Osteoblast (primary cell): ENCODE data around the gene NOSIP. TPM values are rescaled to one million over a fixed set of nuclear protein-coding genes. Genes with fewer than 3 reads are reported as not detected.

Source experiments
- DNase-seq: peaks from one replicate; pipeline ENCODE4 v3.0.0; 2011; ENCODE audit warnings: low spot score, mixed read lengths; ENCODE audit not compliant: insufficient read length; ENCODE audit errors: missing footprints
- H2AFZ ChIP-seq: 2 replicates; pipeline ENCODE4 v1.6.0; 2011; ENCODE audit warnings: mild to moderate bottlenecking, low read length
- H3K27ac ChIP-seq: 2 replicates; pipeline ENCODE4 v1.5.1; 2011; ENCODE audit warnings: mild to moderate bottlenecking, low read depth, low read length, moderate library complexity
- H3K27me3 ChIP-seq: 2 replicates; pipeline ENCODE4 v1.6.0; 2012; ENCODE audit warnings: mild to moderate bottlenecking, control low read depth, inconsistent platforms, low read length, moderate library complexity; ENCODE audit not compliant: insufficient read depth
- H3K36me3 ChIP-seq: 2 replicates; pipeline ENCODE4 v1.5.1; 2011; ENCODE audit warnings: mild to moderate bottlenecking, low read length, control low read depth, moderate library complexity; ENCODE audit not compliant: insufficient read depth
- H3K4me1 ChIP-seq: 2 replicates; pipeline ENCODE4 v1.5.1; 2011; ENCODE audit warnings: mild to moderate bottlenecking, low read length, control low read depth, moderate library complexity; ENCODE audit not compliant: insufficient read depth
- H3K4me2 ChIP-seq: 2 replicates; pipeline ENCODE4 v1.6.0; 2011; ENCODE audit warnings: mild to moderate bottlenecking, low read length; ENCODE audit not compliant: insufficient read depth
- H3K4me3 ChIP-seq: fragments of 200-600 bp; sonication (generic); 3 replicates; pipeline ENCODE4 v1.5.1; 2012; ENCODE audit warnings: mild to moderate bottlenecking, low read length, inconsistent platforms; ENCODE audit not compliant: insufficient read depth
- H3K79me2 ChIP-seq: 2 replicates; pipeline ENCODE4 v1.6.0; 2012; ENCODE audit warnings: mild to moderate bottlenecking, low read length, control low read depth, inconsistent platforms; ENCODE audit not compliant: insufficient read depth
- H3K9me3 ChIP-seq: 2 replicates; pipeline ENCODE4 v1.5.1; 2011; ENCODE audit warnings: low read depth, low read length, control low read depth
- H4K20me1 ChIP-seq: 2 replicates; pipeline ENCODE4 v1.6.0; 2012; ENCODE audit warnings: mild to moderate bottlenecking, low read length, control low read depth; ENCODE audit not compliant: insufficient read depth
- total RNA-seq: library from RNA; depleted of rRNA; stranded (reverse); fragments of >200 nt; gene quantifications from 2 replicates; pipeline ENCODE4 v1.2.3, GENCODE V29; 2012
- TF ChIP-seq, protein P1 (sequence below): IDR thresholded peaks from 2 replicates; pipeline ENCODE4 v1.5.1; 2011; ENCODE audit warnings: mild to moderate bottlenecking, low read depth, low read length, moderate library complexity; ENCODE audit errors: extremely low read depth

Gene NOSIP
- total RNA-seq, 1 donor, result 68.0 TPM

DNA sequence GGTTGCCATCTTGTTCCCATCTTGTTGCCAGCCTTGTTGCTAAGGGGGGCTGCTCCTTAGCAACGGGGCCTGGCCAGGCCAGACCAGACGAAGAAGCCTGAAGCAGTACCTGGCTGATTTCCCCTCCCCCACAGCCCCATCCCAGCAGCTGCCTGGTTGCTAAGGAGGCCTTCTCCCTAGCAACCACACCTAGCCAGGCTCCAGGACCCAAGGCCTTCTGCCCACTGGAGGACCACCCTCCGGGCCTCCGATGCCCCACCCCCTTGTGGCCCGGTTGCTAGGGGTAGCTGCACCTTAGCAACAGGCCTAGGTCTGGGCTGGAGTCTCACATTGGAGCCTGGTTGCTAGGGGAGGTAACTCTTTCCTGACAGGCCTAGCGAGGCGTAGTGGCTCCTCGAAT is 4.7 kb upstream of the NOSIP start:
- H3K27ac ChIP-seq, result no peak overlapping the region
- peaks cover 3% of the 10 kb centered on the region for H3K79me2 ChIP-seq
- TF ChIP-seq, protein P1, sequence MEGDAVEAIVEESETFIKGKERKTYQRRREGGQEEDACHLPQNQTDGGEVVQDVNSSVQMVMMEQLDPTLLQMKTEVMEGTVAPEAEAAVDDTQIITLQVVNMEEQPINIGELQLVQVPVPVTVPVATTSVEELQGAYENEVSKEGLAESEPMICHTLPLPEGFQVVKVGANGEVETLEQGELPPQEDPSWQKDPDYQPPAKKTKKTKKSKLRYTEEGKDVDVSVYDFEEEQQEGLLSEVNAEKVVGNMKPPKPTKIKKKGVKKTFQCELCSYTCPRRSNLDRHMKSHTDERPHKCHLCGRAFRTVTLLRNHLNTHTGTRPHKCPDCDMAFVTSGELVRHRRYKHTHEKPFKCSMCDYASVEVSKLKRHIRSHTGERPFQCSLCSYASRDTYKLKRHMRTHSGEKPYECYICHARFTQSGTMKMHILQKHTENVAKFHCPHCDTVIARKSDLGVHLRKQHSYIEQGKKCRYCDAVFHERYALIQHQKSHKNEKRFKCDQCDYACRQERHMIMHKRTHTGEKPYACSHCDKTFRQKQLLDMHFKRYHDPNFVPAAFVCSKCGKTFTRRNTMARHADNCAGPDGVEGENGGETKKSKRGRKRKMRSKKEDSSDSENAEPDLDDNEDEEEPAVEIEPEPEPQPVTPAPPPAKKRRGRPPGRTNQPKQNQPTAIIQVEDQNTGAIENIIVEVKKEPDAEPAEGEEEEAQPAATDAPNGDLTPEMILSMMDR, result no peak

DNA sequence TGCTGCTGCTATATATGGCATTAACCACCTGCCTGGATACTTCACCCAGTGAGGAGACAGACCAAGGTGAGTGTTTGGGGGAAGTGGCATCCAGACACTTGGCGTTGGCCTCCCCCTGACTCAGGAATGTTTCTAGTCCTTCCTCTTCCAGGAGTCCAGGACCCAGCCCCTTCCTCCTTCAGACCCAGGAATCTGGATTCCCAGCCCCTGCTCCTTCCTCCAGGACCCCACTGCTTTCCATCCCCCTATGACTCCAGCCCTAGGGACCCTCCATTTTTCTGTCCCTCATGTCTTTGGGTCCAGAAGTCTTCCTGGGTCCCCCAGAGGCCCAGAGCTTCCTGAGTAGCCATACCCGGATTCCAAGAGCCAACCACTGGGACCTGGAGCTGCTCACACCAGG is 2.9 kb upstream of the NOSIP start:
- Histone ChIP-seq H3K4me1 (peaks cover 18% of the 10 kb centered on the region), H3K27me3 (no peaks in the 10 kb centered on the region), H3K79me2 (peaks cover 20% of the 10 kb centered on the region), H3K4me2 (no peak overlapping the region), H3K4me3 (no peak overlapping the region), H4K20me1 (peaks cover 10% of the 10 kb centered on the region), H2AFZ (no peak overlapping the region), H3K9me3 (no peaks in the 10 kb centered on the region), H3K27ac (no peak overlapping the region), H3K36me3 (no peaks in the 10 kb centered on the region)
- TF ChIP-seq, protein P1, result no peak
- no peak for DNase-seq

More for the DNA sequence above, 4.7 kb upstream of the NOSIP start:
- no peak overlapping the region for H3K4me2 ChIP-seq
- peaks cover 1% of the 10 kb centered on the region for H4K20me1 ChIP-seq
- H3K4me3 ChIP-seq, result no peak overlapping the region
- no peaks in the 10 kb centered on the region for H3K27me3 ChIP-seq
- H3K9me3 ChIP-seq, result no peaks in the 10 kb centered on the region
- DNase-seq, result peak; percentile 48
- no peak overlapping the region for H2AFZ ChIP-seq
- peaks cover 6% of the 10 kb centered on the region for H3K4me1 ChIP-seq
- no peaks in the 10 kb centered on the region for H3K36me3 ChIP-seq

DNA sequence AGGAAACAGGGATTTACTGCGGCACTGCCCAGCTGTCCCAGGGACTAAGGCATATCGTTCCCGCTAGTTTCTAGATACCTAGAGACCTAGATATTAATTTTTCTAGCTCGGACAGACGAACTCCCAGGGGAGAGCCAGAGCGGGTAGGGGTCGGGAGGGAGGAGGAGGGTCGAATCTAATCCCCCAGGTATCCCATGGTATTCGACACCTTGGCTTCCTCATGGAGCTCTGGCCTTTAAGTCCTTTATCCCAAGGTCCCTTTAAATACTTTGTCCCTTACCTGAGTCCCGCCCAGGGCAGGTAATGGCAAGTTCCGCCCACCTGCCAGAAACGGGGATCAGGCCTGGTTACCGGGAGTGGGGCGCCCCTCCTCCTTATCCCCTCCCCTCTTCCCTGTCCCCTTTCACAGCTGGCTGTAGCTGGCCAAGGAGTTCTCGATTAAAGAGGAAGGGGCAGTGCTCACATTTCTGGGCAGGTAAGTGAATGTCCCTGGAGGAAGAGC is 702 bp upstream of the NOSIP start, which contains the start of gene PRRG2:
Gene PRRG2, plus strand, starts transcription at position 310 of the 502 bp plus-strand sequence. CDS start 1,904 bp downstream, outside the sequence.
- Histone ChIP-seq H3K9me3 (no peaks in the 10 kb centered on the region), H3K4me1 (peaks cover 18% of the 10 kb centered on the region), H2AFZ (peak within 1 kb of the TSS; percentile 100), H3K27me3 (no peaks in the 10 kb centered on the region), H3K79me2 (peaks cover 41% of the 10 kb centered on the region), H3K27ac (peak within 1 kb of the TSS; percentile 75), H3K36me3 (peaks cover 3% of the 10 kb centered on the region), H3K4me2 (peak within 1 kb of the TSS; percentile 96), H3K4me3 (peak within 1 kb of the TSS; percentile 91), H4K20me1 (peaks cover 11% of the 10 kb centered on the region)
- TF ChIP-seq, protein P1, result no peak
- DNase-seq, result peak; percentile 38

DNA sequence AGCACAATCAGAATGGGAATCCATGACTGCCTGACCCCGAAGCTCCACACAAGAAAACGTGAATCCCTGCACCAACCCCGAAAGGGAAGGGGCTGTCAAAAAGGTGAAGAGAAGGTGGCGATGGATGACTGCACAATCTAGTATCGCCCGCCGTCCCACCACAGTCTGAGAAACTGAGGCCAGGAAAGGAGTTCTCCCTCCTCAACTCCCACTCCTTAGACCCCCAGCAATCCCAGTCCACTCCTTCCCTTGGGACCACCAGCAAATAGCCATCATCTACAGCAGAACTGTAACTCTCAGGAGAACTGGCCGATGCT is 451 bp downstream of the NOSIP start:
- Histone ChIP-seq H3K9me3 (no peaks in the 10 kb centered on the region), H3K4me3 (peak overlapping the region; percentile 91), H3K27ac (peak overlapping the region; percentile 75), H3K4me1 (peaks cover 18% of the 10 kb centered on the region), H3K79me2 (peaks cover 50% of the 10 kb centered on the region), H2AFZ (peak overlapping the region; percentile 100), H3K27me3 (no peaks in the 10 kb centered on the region), H3K4me2 (peak overlapping the region; percentile 96), H3K36me3 (peaks cover 11% of the 10 kb centered on the region), H4K20me1 (peaks cover 12% of the 10 kb centered on the region)
- TF ChIP-seq, protein P1, result no peak
- DNase-seq, result peak; percentile 10
